HCT116 (cell line): Measurements from ENCODE around the gene UBE2L5.

Experiments used
- ATF3 ChIP-seq: IDR thresholded peaks from 2 replicates; pipeline ENCODE4 v1.6.1; 2012
- CTCF ChIP-seq, 3 experiments: fragments of 200-600 bp in 1 of 3; sonication (generic) in 1 of 3; IDR thresholded peaks in 2 of 3; conservative IDR thresholded peaks in 1 of 3; 2 replicates each; pipeline ENCODE4 v1.5.1; 2012 to 2017; ENCODE audit warnings: low read depth in 2 of 3, low read length in 2 of 3, antibody characterized with exemption in 1 of 3, borderline replicate concordance in 1 of 3, control low read depth in 1 of 3, mild to moderate bottlenecking in 1 of 3, mixed read lengths in 1 of 3, mixed run types in 1 of 3, moderate library complexity in 1 of 3; ENCODE audit not compliant: insufficient read depth in 1 of 3
- EGR1 ChIP-seq: IDR thresholded peaks from 2 replicates; pipeline ENCODE4 v1.6.1; 2012; ENCODE audit warnings: low read depth
- ELF1 ChIP-seq: IDR thresholded peaks from 2 replicates; pipeline ENCODE4 v1.6.1; 2012; ENCODE audit warnings: low read depth, borderline replicate concordance
- EZH2 ChIP-seq: fragments of 200-600 bp; sonication (generic); IDR thresholded peaks from 2 replicates; pipeline ENCODE4 v1.6.1; 2017; ENCODE audit warnings: antibody characterized with exemption, mixed run types
- EZH2phosphoT487 ChIP-seq: fragments of 200-600 bp; IDR thresholded peaks from 2 replicates; pipeline ENCODE4 v1.6.1; 2018; ENCODE audit warnings: antibody characterized with exemption, borderline replicate concordance
- JUND ChIP-seq: IDR thresholded peaks from 2 replicates; pipeline ENCODE4 v1.6.1; 2012
- POLR2A ChIP-seq: IDR thresholded peaks from 2 replicates; pipeline ENCODE4 v1.7.0; 2011; ENCODE audit warnings: borderline replicate concordance; ENCODE audit not compliant: insufficient read depth, insufficient read length; ENCODE audit errors: extremely low read depth
- POLR2AphosphoS5 ChIP-seq: IDR thresholded peaks from 2 replicates; pipeline ENCODE4 v1.6.1; 2011; ENCODE audit warnings: mild to moderate bottlenecking, low read depth, low read length, moderate library complexity
- YY1 ChIP-seq: IDR thresholded peaks from 2 replicates; pipeline ENCODE4 v1.6.1; 2011; ENCODE audit warnings: low read length, low read depth, moderate library complexity, mild to moderate bottlenecking; ENCODE audit not compliant: insufficient replicate concordance; ENCODE audit errors: extremely low read depth

- no peak for TF ChIP-seq POLR2AphosphoS5
- TF ChIP-seq YY1, result no peak
- no peak for TF ChIP-seq CTCF (IDR thresholded peaks at IDR 0.05 in 2 of 3, conservative IDR thresholded peaks at IDR 0.05 in 1 of 3; ENCODE audit: borderline replicate concordance in 1 of 3, insufficient read depth in 1 of 3, low read depth in 2 of 3, low read length in 2 of 3)
- TF ChIP-seq EZH2, result no peak
- no peak for TF ChIP-seq POLR2A
- no peak for TF ChIP-seq JUND
- no peak for TF ChIP-seq ATF3
- no peak for TF ChIP-seq ELF1
- TF ChIP-seq EGR1, result no peak
- TF ChIP-seq EZH2phosphoT487, result no peak
Measured at GRCh38 chr13:30423891-30424290, 1.6 kb downstream of the UBE2L5 start.
